ENCODE measurements around the gene OPCML.

Gene OPCML

GRCh38 chr11:132809070-132809469 lies 723.2 kb downstream of the OPCML start:
- Histone ChIP-seq H3K36me3 (ENCODE audit: low read depth) (no peaks in the 10 kb centered on the region), H3K9me3 (ENCODE audit: severe bottlenecking) (no peaks in the 10 kb centered on the region), H3K4me1 (ENCODE audit: insufficient read depth, poor library complexity, severe bottlenecking) (no peaks in the 10 kb centered on the region), H3K4me3 (ENCODE audit: severe bottlenecking) (no peak overlapping the region), H3K27ac (ENCODE audit: poor library complexity, severe bottlenecking) (no peak overlapping the region), H3K27me3 (ENCODE audit: insufficient read depth, poor library complexity, severe bottlenecking) (peaks cover 11% of the 10 kb centered on the region)
- ATAC-seq (ENCODE audit: low read depth) (no peak; the same call in 2 of the 3 replicates), DNase-seq (ENCODE audit: low spot score) (no peak)
- no peak for TF ChIP-seq CTCF (IDR thresholded peaks at IDR 0.05; ENCODE audit: poor library complexity, severe bottlenecking)

GRCh38 chr11:132804258-132804657 lies 728.0 kb downstream of the OPCML start:
- Histone ChIP-seq H3K27me3 (ENCODE audit: insufficient read depth, poor library complexity, severe bottlenecking) (peaks cover 5% of the 10 kb centered on the region), H3K4me1 (ENCODE audit: insufficient read depth, poor library complexity, severe bottlenecking) (no peaks in the 10 kb centered on the region), H3K36me3 (ENCODE audit: low read depth) (no peaks in the 10 kb centered on the region), H3K4me3 (ENCODE audit: severe bottlenecking) (no peak overlapping the region), H3K9me3 (ENCODE audit: severe bottlenecking) (no peaks in the 10 kb centered on the region), H3K27ac (ENCODE audit: poor library complexity, severe bottlenecking) (no peak overlapping the region)
- no peak for TF ChIP-seq CTCF (IDR thresholded peaks at IDR 0.05; ENCODE audit: poor library complexity, severe bottlenecking)
- no peak for ATAC-seq (ENCODE audit: low read depth)
- no peak for DNase-seq (ENCODE audit: low spot score)

GRCh38 chr11:132803436-132803835 lies 728.9 kb downstream of the OPCML start:
- Histone ChIP-seq H3K4me1 (ENCODE audit: insufficient read depth, poor library complexity, severe bottlenecking) (no peaks in the 10 kb centered on the region), H3K36me3 (ENCODE audit: low read depth) (no peaks in the 10 kb centered on the region), H3K4me3 (ENCODE audit: severe bottlenecking) (no peak overlapping the region), H3K9me3 (ENCODE audit: severe bottlenecking) (no peaks in the 10 kb centered on the region), H3K27me3 (ENCODE audit: insufficient read depth, poor library complexity, severe bottlenecking) (peaks cover 5% of the 10 kb centered on the region), H3K27ac (ENCODE audit: poor library complexity, severe bottlenecking) (no peak overlapping the region)
- ATAC-seq (ENCODE audit: low read depth) (peak; percentile 66; the same call in 2 of the 3 replicates), DNase-seq (ENCODE audit: low spot score) (no peak)
- no peak for TF ChIP-seq CTCF (IDR thresholded peaks at IDR 0.05; ENCODE audit: poor library complexity, severe bottlenecking)

- no peak overlapping the region for H3K27ac ChIP-seq (ENCODE audit: poor library complexity, severe bottlenecking)
- H3K27me3 ChIP-seq (ENCODE audit: insufficient read depth, poor library complexity, severe bottlenecking): peaks cover 5% of the 10 kb centered on the region
- no peak for TF ChIP-seq CTCF (IDR thresholded peaks at IDR 0.05; ENCODE audit: poor library complexity, severe bottlenecking)
- ATAC-seq (ENCODE audit: low read depth) (no peak), DNase-seq (ENCODE audit: low spot score) (no peak)
- H3K9me3 ChIP-seq (ENCODE audit: severe bottlenecking): no peaks in the 10 kb centered on the region
- H3K36me3 ChIP-seq (ENCODE audit: low read depth): no peaks in the 10 kb centered on the region
- H3K4me3 ChIP-seq (ENCODE audit: severe bottlenecking): no peak overlapping the region
- no peaks in the 10 kb centered on the region for H3K4me1 ChIP-seq (ENCODE audit: insufficient read depth, poor library complexity, severe bottlenecking)
Measured at GRCh38 chr11:132802947-132803346, 729.4 kb downstream of the OPCML start.

GRCh38 chr11:132793831-132794230 lies 738.5 kb downstream of the OPCML start:
- Histone ChIP-seq H3K27me3 (ENCODE audit: insufficient read depth, poor library complexity, severe bottlenecking) (peaks cover 4% of the 10 kb centered on the region), H3K9me3 (ENCODE audit: severe bottlenecking) (no peaks in the 10 kb centered on the region), H3K36me3 (ENCODE audit: low read depth) (no peaks in the 10 kb centered on the region), H3K4me1 (ENCODE audit: insufficient read depth, poor library complexity, severe bottlenecking) (no peaks in the 10 kb centered on the region), H3K4me3 (ENCODE audit: severe bottlenecking) (no peak overlapping the region), H3K27ac (ENCODE audit: poor library complexity, severe bottlenecking) (no peak overlapping the region)
- TF ChIP-seq CTCF (IDR thresholded peaks at IDR 0.05; ENCODE audit: poor library complexity, severe bottlenecking): no peak
- ATAC-seq (ENCODE audit: low read depth) (no peak), DNase-seq (ENCODE audit: low spot score) (no peak)
